ENCODE data around the gene GPC6. TPM values are rescaled to one million over a fixed set of nuclear protein-coding genes. Genes with fewer than 3 reads are reported as not detected.
A peak's percentile ranks its signal among the peaks of the same experiment; 100 is the strongest.

Gene GPC6
- total RNA-seq, 1 donor from 2014 or later: 42.9 TPM

- H3K27ac Mint-ChIP-seq: no peak overlapping the region
- no peak overlapping the region for H3K27ac ChIP-seq
- H3K27me3 Mint-ChIP-seq (ENCODE audit: insufficient read depth, low read depth): no peaks in the 10 kb centered on the region
Observed at GRCh38 chr13:94414708-94415107, 1188.1 kb downstream of the GPC6 start.

GRCh38 chr13:94415500-94416237, 1189.1 kb downstream of the GPC6 start:
- H3K9ac ChIP-seq: no peak overlapping the region
- H3K9me3 ChIP-seq (ENCODE audit: low read depth): no peaks in the 10 kb centered on the region
- Mint-ChIP-seq H3K4me3 (no peak overlapping the region), H3K4me1 (peaks cover 22% of the 10 kb centered on the region), H3K27me3 (ENCODE audit: insufficient read depth, low read depth) (no peaks in the 10 kb centered on the region), H3K36me3 (no peaks in the 10 kb centered on the region), H3K9me3 (peaks cover 4% of the 10 kb centered on the region), H3K27ac (no peak overlapping the region)
- H3K79me2 ChIP-seq (ENCODE audit: low read depth): no peaks in the 10 kb centered on the region
- no peaks in the 10 kb centered on the region for H4K20me1 ChIP-seq (ENCODE audit: low read depth)
- no peaks in the 10 kb centered on the region for H3K36me3 ChIP-seq
- H3K27me3 ChIP-seq: no peaks in the 10 kb centered on the region
- TF ChIP-seq, protein P1, sequence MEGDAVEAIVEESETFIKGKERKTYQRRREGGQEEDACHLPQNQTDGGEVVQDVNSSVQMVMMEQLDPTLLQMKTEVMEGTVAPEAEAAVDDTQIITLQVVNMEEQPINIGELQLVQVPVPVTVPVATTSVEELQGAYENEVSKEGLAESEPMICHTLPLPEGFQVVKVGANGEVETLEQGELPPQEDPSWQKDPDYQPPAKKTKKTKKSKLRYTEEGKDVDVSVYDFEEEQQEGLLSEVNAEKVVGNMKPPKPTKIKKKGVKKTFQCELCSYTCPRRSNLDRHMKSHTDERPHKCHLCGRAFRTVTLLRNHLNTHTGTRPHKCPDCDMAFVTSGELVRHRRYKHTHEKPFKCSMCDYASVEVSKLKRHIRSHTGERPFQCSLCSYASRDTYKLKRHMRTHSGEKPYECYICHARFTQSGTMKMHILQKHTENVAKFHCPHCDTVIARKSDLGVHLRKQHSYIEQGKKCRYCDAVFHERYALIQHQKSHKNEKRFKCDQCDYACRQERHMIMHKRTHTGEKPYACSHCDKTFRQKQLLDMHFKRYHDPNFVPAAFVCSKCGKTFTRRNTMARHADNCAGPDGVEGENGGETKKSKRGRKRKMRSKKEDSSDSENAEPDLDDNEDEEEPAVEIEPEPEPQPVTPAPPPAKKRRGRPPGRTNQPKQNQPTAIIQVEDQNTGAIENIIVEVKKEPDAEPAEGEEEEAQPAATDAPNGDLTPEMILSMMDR (IDR thresholded peaks at IDR 0.05): no peak
- no peak for TF ChIP-seq EZH2phosphoT487 (IDR thresholded peaks at IDR 0.05)
- no peak for TF ChIP-seq EZH2 (IDR thresholded peaks at IDR 0.05)
- peak; percentile 17 for DNase-seq (ENCODE audit: low spot score)
- peaks cover 22% of the 10 kb centered on the region for H3K4me1 ChIP-seq
- peak overlapping the region; percentile 55 for H3K4me2 ChIP-seq
- peaks cover 15% of the 10 kb centered on the region for H3F3A ChIP-seq (ENCODE audit: low read depth)
- peak overlapping the region; percentile 26 for H3K27ac ChIP-seq
- H2AFZ ChIP-seq (replicated peaks): no peak overlapping the region
- peak overlapping the region; percentile 4 for H3K4me3 ChIP-seq

More at GRCh38 chr13:94414708-94415107, 1188.1 kb downstream of the GPC6 start:
- Histone ChIP-seq H2AFZ (replicated peaks) (no peak overlapping the region), H3F3A (ENCODE audit: low read depth) (peaks cover 15% of the 10 kb centered on the region), H3K79me2 (ENCODE audit: low read depth) (no peaks in the 10 kb centered on the region), H3K4me3 (no peak overlapping the region), H4K20me1 (ENCODE audit: low read depth) (no peaks in the 10 kb centered on the region), H3K9ac (no peak overlapping the region), H3K36me3 (no peaks in the 10 kb centered on the region), H3K4me1 (peaks cover 22% of the 10 kb centered on the region), H3K9me3 (ENCODE audit: low read depth) (no peaks in the 10 kb centered on the region), H3K4me2 (no peak overlapping the region), H3K27me3 (no peaks in the 10 kb centered on the region)
- no peak for TF ChIP-seq EZH2 (IDR thresholded peaks at IDR 0.05)
- no peak for TF ChIP-seq EZH2phosphoT487 (IDR thresholded peaks at IDR 0.05)
- TF ChIP-seq, protein P1 (IDR thresholded peaks at IDR 0.05): no peak
- Mint-ChIP-seq H3K9me3 (no peaks in the 10 kb centered on the region), H3K36me3 (no peaks in the 10 kb centered on the region), H3K4me3 (no peak overlapping the region), H3K4me1 (peaks cover 22% of the 10 kb centered on the region)
- no peak for DNase-seq (ENCODE audit: low spot score)

DNA sequence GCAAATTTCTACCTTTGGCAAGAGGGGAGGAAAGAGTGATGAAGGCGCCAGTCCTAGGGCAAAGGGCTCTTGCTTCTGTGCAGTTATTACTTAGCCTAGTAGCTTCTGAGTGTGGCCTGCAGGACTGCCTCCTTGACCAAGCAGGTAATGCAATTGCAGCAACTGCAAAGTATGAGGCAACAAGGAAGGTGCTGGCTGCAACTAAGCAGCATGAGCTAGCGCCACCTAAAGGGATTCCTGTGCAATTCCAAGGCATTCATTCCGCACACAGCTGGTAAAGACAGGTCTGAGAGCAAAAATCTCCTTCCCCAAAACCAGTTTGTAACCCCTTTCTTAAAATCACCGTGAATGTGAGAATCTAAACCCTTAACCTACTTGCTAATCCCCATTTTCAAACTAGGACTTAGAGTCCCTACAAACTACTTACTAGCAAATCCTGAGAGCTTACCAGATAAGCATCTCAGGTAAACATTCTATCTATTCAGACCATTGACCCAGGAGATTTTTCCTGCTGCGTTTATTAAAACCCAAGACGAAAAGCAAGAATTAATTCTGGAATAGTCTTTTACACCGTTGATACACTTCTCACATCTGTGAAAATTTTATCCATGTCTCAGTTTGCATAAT, 1190.0 kb downstream of the GPC6 start:
- Histone ChIP-seq H3K79me2 (ENCODE audit: low read depth) (no peaks in the 10 kb centered on the region), H3K9me3 (ENCODE audit: low read depth) (peaks cover 3% of the 10 kb centered on the region), H3K4me1 (peaks cover 22% of the 10 kb centered on the region), H2AFZ (replicated peaks) (no peak overlapping the region), H3K4me2 (peak overlapping the region; percentile 55), H3K27ac (peak overlapping the region; percentile 26), H3K9ac (no peak overlapping the region), H3F3A (ENCODE audit: low read depth) (peaks cover 15% of the 10 kb centered on the region), H3K4me3 (peak overlapping the region; percentile 4), H4K20me1 (ENCODE audit: low read depth) (no peaks in the 10 kb centered on the region), H3K27me3 (no peaks in the 10 kb centered on the region), H3K36me3 (no peaks in the 10 kb centered on the region)
- peak; percentile 83 for DNase-seq (ENCODE audit: low spot score)
- H3K4me1 Mint-ChIP-seq: peaks cover 22% of the 10 kb centered on the region
- no peaks in the 10 kb centered on the region for H3K36me3 Mint-ChIP-seq
- peaks cover 6% of the 10 kb centered on the region for H3K9me3 Mint-ChIP-seq
- TF ChIP-seq, protein P1 (IDR thresholded peaks at IDR 0.05): peak; percentile 87
- no peak for TF ChIP-seq EZH2 (IDR thresholded peaks at IDR 0.05)
- H3K4me3 Mint-ChIP-seq: no peak overlapping the region
- H3K27me3 Mint-ChIP-seq (ENCODE audit: insufficient read depth, low read depth): no peaks in the 10 kb centered on the region
- no peak overlapping the region for H3K27ac Mint-ChIP-seq

Measured in neural progenitor cell (in vitro differentiated cells).